ENCODE measurements around the gene UPF3A.
"Not testable (repeated sequence)": the region's sequence is repeated elsewhere in the genome, so short reads cannot be mapped to it uniquely, and the experiment has no call there.

UPF3A gene, protein sequence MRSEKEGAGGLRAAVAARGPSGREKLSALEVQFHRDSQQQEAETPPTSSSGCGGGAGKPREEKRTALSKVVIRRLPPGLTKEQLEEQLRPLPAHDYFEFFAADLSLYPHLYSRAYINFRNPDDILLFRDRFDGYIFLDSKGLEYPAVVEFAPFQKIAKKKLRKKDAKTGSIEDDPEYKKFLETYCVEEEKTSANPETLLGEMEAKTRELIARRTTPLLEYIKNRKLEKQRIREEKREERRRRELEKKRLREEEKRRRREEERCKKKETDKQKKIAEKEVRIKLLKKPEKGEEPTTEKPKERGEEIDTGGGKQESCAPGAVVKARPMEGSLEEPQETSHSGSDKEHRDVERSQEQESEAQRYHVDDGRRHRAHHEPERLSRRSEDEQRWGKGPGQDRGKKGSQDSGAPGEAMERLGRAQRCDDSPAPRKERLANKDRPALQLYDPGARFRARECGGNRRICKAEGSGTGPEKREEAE

DNA sequence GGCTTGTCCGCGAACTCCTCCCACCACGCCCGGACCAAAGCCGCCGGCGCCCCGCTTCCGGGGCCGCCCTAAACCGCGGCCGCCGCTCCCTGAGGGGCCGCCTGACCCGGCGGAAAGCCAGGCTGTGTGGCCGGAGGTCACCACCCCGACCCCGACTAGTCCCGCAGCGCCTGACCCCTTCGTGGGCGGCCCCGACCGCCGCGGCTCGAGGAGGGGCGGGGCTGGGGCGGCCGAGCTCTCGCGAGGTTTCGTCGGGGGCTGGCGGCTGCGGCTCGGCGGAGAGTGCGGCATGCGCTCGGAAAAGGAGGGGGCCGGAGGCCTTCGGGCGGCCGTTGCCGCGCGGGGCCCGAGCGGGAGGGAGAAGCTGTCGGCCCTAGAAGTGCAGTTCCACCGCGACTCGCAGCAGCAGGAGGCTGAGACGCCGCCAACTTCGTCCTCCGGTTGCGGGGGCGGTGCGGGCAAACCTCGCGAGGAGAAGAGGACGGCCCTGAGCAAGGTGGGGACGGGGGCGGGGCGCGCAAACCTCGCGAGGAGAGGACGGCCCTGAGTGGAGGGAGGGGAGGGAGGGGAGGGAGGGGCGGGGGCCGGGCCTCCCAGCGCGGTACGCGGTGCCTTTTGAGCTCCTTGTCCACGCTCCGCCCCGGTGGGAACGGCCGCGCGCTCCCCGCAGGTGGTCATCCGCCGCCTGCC is at the start of gene UPF3A:
Gene UPF3A, plus strand, starts transcription at position 251 of the 690 bp plus-strand sequence. Its CDS starts 39 bp downstream, at position 290.
- DNase-seq (ENCODE audit: low read depth), result peak; percentile 81
- peak within 1 kb of the TSS; percentile 83 for H3K4me3 ChIP-seq (ENCODE audit: low read depth, low read length)

- no peak overlapping the region for H3K4me3 ChIP-seq (ENCODE audit: low read depth, low read length)
- DNase-seq (ENCODE audit: low read depth), result no peak
These were observed 49.5 kb upstream of the UPF3A start for GRCh38 chr13:114231886-114232285.

GRCh38 chr13:114234266-114234644 is 47.1 kb upstream of the UPF3A start:
- DNase-seq (ENCODE audit: low read depth), result no peak
- peak overlapping the region; percentile 94 for H3K4me3 ChIP-seq (ENCODE audit: low read depth, low read length)

DNA sequence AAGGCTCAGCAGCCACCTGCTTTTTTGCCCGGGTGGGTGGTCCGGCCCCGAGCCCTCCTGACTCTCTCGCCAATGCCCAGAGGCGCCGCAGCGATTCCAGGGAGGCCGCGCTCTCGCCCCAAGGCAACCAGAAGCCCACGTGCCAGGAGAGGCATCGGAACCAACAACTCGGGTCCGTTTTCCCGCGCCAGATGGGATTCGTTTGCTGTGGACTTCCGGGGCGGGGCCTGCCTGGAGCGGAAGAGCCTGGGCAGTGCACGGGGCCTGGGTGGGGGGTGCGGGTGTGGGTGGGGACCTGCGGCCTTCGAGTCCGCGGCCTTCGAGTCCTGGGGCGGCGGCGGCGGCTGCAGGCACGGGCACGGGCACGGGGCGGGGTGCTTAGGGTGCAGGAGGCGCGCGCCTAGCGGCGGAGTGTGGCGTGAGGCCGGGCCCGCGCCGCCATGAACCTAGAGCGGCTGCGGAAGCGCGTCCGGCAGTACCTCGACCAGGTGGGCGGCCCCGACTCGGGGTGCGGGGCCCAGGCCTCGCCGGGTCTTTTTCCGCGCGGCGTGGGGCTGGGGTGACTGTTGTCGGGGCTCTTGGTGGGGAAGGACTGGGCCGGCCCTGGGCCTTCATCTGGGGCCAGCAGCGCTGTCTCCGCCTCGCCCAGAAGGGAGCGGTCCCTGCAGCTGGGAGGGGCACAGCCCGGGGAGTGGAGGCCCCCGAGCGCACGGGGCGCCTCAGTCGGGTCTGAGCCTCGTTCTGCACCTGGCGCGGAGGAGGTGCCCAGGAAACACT is 46.6 kb upstream of the UPF3A start, which contains the start of gene CDC16:
Gene CDC16, plus strand, starts transcription at position 253 of the 777 bp plus-strand sequence. Its CDS starts 188 bp downstream, at position 441.
- peak within 1 kb of the TSS; percentile 94 for H3K4me3 ChIP-seq (ENCODE audit: low read depth, low read length)
- peak; percentile 75 for DNase-seq (ENCODE audit: low read depth)

GRCh38 chr13:114235697-114236096 is 45.7 kb upstream of the UPF3A start:
- H3K4me3 ChIP-seq (ENCODE audit: low read depth, low read length), result peak overlapping the region; percentile 94
- DNase-seq (ENCODE audit: low read depth), result no peak

DNA sequence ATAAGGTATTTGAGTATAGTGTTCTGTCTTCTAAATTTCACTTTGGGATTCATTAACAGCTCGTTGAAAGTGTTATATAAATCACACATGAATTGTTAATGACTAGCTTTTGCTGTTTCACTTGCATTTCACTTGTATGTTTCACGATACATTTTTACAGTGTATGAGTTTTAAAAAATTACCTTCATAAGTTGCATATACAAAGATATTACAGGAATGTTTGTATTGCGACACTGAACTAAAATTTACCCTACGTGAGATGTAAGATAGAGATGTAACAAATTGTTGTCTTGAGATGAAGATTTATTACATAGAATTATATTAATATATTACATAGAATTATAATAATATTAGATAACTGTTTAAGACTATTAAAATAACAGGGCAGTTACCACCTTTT is 45.2 kb upstream of the UPF3A start:
- H3K4me3 ChIP-seq (ENCODE audit: low read depth, low read length), result peak overlapping the region; percentile 94
- no peak for DNase-seq (ENCODE audit: low read depth)

- H3K4me3 ChIP-seq (ENCODE audit: low read depth, low read length), result no peak overlapping the region
- no peak for DNase-seq (ENCODE audit: low read depth)
These were observed 43.8 kb upstream of the UPF3A start for GRCh38 chr13:114237415-114238112.

- no peak for DNase-seq (ENCODE audit: low read depth)
- no peak overlapping the region for H3K4me3 ChIP-seq (ENCODE audit: low read depth, low read length)
These were observed 39.5 kb upstream of the UPF3A start for GRCh38 chr13:114241918-114242317.

GRCh38 chr13:114243971-114244370 is 37.4 kb upstream of the UPF3A start:
- H3K4me3 ChIP-seq (ENCODE audit: low read depth, low read length), result no peak overlapping the region
- no peak for DNase-seq (ENCODE audit: low read depth)

DNA sequence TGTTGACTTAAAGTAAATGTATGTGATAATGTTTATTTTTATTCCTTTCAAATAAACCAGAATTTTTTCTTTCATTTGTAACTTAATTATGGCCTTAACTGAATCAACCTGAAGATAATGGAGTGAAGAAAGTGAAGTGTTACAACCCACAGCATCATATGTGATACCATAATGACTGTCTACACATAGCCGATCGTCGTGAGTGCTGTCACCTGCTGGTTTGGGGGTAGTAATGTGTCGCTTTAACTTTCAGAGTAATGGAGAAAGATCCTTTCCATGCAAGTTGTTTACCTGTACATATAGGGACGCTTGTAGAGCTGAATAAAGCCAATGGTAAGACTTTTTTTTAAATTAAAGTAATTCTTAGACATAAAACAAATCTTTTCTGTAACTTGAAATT is 36.8 kb upstream of the UPF3A start:
- DNase-seq (ENCODE audit: low read depth), result no peak
- no peak overlapping the region for H3K4me3 ChIP-seq (ENCODE audit: low read depth, low read length)

GRCh38 chr13:114248011-114248410 is 33.4 kb upstream of the UPF3A start:
- DNase-seq (ENCODE audit: low read depth), result no peak
- no peak overlapping the region for H3K4me3 ChIP-seq (ENCODE audit: low read depth, low read length)

- no peak overlapping the region for H3K4me3 ChIP-seq (ENCODE audit: low read depth, low read length)
- DNase-seq (ENCODE audit: low read depth), result no peak
These were observed 32.3 kb upstream of the UPF3A start for GRCh38 chr13:114249077-114249476.

GRCh38 chr13:114251639-114252440 is 29.6 kb upstream of the UPF3A start:
- DNase-seq (ENCODE audit: low read depth); H3K4me3 ChIP-seq (ENCODE audit: low read depth, low read length): not testable (repeated sequence)

DNA sequence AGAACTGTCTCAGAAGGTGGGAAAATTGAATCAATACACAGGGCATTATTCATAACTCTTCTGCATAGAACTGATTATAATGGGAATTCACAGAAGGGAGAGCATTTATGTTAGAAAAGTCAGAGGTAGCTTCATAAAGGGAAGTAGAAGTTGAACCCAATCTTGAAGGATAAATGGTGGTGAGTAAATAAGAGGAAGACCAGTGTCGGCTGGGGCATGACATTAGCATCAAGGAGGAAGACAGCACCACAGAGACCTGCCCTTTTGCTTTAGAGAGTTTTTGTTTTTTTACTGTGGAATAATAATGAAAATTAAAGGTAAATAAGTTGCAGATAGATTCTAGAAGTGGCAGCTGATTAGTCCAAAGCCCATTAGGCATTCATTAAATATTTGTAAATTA is 24.9 kb upstream of the UPF3A start:
- DNase-seq (ENCODE audit: low read depth), result no peak
- no peak overlapping the region for H3K4me3 ChIP-seq (ENCODE audit: low read depth, low read length)

DNA sequence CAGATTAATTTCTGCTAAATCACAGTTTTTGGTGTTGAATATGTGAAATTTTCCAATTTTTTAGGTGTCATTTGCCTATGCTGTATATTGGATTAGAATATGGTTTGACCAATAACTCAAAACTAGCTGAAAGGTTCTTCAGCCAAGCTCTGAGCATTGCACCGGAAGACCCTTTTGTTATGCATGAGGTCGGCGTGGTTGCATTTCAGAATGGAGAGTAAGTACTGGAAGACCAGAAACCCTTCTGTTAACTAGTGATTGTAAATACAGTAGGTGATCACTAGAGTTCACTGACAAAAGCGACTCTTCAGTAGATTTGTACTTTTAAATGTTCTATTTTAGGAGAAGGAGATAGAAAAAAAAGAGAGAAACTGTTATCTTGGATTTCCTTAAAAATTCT is 24.4 kb upstream of the UPF3A start:
- no peak overlapping the region for H3K4me3 ChIP-seq (ENCODE audit: low read depth, low read length)
- no peak for DNase-seq (ENCODE audit: low read depth)

GRCh38 chr13:114258589-114258988 is 22.8 kb upstream of the UPF3A start:
- no peak overlapping the region for H3K4me3 ChIP-seq (ENCODE audit: low read depth, low read length)
- no peak for DNase-seq (ENCODE audit: low read depth)

DNA sequence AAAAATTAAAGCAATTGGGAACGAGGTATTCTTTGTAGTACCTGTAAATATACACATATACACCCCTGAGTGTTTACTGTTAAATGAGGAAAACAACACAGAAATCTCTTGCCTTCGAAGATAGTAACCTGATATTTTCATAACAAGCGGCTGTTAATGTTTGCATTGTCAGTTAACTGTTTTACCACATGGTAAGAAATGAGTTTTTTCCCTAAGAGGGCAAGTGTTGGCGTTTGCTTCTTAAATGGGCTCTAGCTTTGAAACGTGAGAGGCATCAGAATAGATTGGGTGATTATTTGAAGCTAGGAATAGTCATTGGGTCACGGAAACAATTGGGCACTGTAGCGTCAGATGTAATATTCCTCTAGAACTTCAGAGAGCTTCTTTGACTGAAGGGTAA is 22.0 kb upstream of the UPF3A start:
- no peak overlapping the region for H3K4me3 ChIP-seq (ENCODE audit: low read depth, low read length)
- DNase-seq (ENCODE audit: low read depth), result no peak

GRCh38 chr13:114259974-114260373 is 21.4 kb upstream of the UPF3A start:
- no peak overlapping the region for H3K4me3 ChIP-seq (ENCODE audit: low read depth, low read length)
- DNase-seq (ENCODE audit: low read depth), result no peak

GRCh38 chr13:114260814-114261213 is 20.6 kb upstream of the UPF3A start:
- H3K4me3 ChIP-seq (ENCODE audit: low read depth, low read length), result no peak overlapping the region
- DNase-seq (ENCODE audit: low read depth), result no peak

All from skeletal muscle cell (primary cell).